A549 (cell line): ENCODE data around the gene SLC25A13. TPM values are rescaled to one million over a fixed set of nuclear protein-coding genes. Genes with fewer than 3 reads are reported as not detected.

Experiments used
- ATAC-seq, 2 experiments: fragments of 200-7000 bp in 1 of 2; fragments of >200 bp in 1 of 2; cut with Nextera tagmentation in 1 of 2; cut with Tn5 transposase in 1 of 2; 3 replicates each; pipeline versions ENCODE4 v1.8.0 to v1.9.1; 2018 to 2020; ENCODE audit warnings: mild to moderate bottlenecking in 1 of 2, moderate library complexity in 1 of 2
- CTCF ChIA-PET: fragments of 300-600 bp; sonication (Branson Sonifier 250); formaldehyde crosslinking; extraction: SDS; loops from one replicate; lab custom pipeline; 2021; ENCODE audit warnings: antibody characterized with exemption, inconsistent platforms; lab: Yijun Ruan, JAX
- POLR2A ChIA-PET: fragments of 350-600 bp; formaldehyde crosslinking; extraction: SDS; loops from one replicate; lab custom pipeline; 2021; ENCODE audit warnings: antibody characterized with exemption, inconsistent platforms; lab: Yijun Ruan, JAX
- DNase-seq, 2 experiments: peaks; one replicate each; pipeline versions ENCODE4 v3.0.0 to v3.0.0-alpha.2; 2011 to 2016; ENCODE audit warnings: low read depth in 1 of 2, low spot score in 1 of 2
- FAIRE-seq: peaks from 2 replicates; lab custom pipeline; 2011; peaks lifted over from hg19 to GRCh38; lab: Jason Lieb, UNC
- H3K27ac ChIP-seq, 2 experiments: fragments of >200 bp; sonication (Bioruptor Twin); formaldehyde crosslinking; 3 replicates each; pipeline ENCODE4 v1.5.1; 2016 to 2017
- H3K4me1 ChIP-seq: fragments of >200 bp; sonication (Bioruptor Twin); formaldehyde crosslinking; 3 replicates; pipeline ENCODE4 v1.6.1; 2016
- H3K4me2 ChIP-seq: fragments of >200 bp; sonication (Bioruptor Twin); formaldehyde crosslinking; 3 replicates; pipeline ENCODE4 v1.6.1; 2016
- H3K4me3 ChIP-seq: fragments of >200 bp; sonication (Bioruptor Twin); formaldehyde crosslinking; 3 replicates; pipeline ENCODE4 v1.5.1; 2016
- H3K9me3 ChIP-seq: fragments of >200 bp; sonication (Bioruptor Twin); formaldehyde crosslinking; 3 replicates; pipeline ENCODE4 v1.6.1; 2016
- CBX2 ChIP-seq: fragments of 200-600 bp; sonication (generic); IDR thresholded peaks from 2 replicates; pipeline ENCODE4 v1.6.1; 2016; ENCODE audit warnings: low read depth, mild to moderate bottlenecking, borderline replicate concordance
- CBX8 ChIP-seq: fragments of 200-600 bp; sonication (generic); IDR thresholded peaks from 2 replicates; pipeline ENCODE4 v1.6.1; 2016
- CHD2 ChIP-seq: fragments of 150-350 bp; IDR thresholded peaks from 2 replicates; pipeline ENCODE4 v1.6.1; 2014; ENCODE audit warnings: low read length; ENCODE audit not compliant: partially characterized antibody
- CTCF ChIP-seq: fragments of >200 bp; sonication (Bioruptor Twin); formaldehyde crosslinking; IDR thresholded peaks from 3 replicates; pipeline ENCODE4 v1.5.1; 2016
- EHMT2 ChIP-seq: fragments of 200-600 bp; sonication (generic); IDR thresholded peaks from 2 replicates; pipeline ENCODE4 v1.6.1; 2016; ENCODE audit warnings: antibody characterized with exemption, low read depth, mild to moderate bottlenecking, moderate library complexity
- ELK1 ChIP-seq: fragments of 150-350 bp; IDR thresholded peaks from 2 replicates; pipeline ENCODE4 v1.6.1; 2014; ENCODE audit warnings: low read depth, mild to moderate bottlenecking, low read length
- ESRRA ChIP-seq: fragments of 150-350 bp; IDR thresholded peaks from 2 replicates; pipeline ENCODE4 v1.6.1; 2014; ENCODE audit warnings: mild to moderate bottlenecking, low read length, borderline replicate concordance
- FOSB ChIP-seq: fragments of 250-450 bp; sonication (Bioruptor Pico); IDR thresholded peaks from 2 replicates; pipeline ENCODE4 v1.5.0; 2020; ENCODE audit warnings: mild to moderate bottlenecking, moderate library complexity
- GATA3 ChIP-seq: IDR thresholded peaks from 2 replicates; pipeline ENCODE4 v1.6.1; 2012; ENCODE audit warnings: borderline replicate concordance
- HEYL ChIP-seq: fragments of 250-450 bp; sonication (Bioruptor Pico); IDR thresholded peaks from 2 replicates; pipeline ENCODE4 v1.8.0; 2021; ENCODE audit warnings: mild to moderate bottlenecking, moderate library complexity
- HMGXB4 ChIP-seq: fragments of 250-450 bp; sonication (Bioruptor Pico); IDR thresholded peaks from 2 replicates; pipeline ENCODE4 v1.5.0; 2021; ENCODE audit warnings: mild to moderate bottlenecking, moderate library complexity, borderline replicate concordance
- HOXB13 ChIP-seq: fragments of 250-450 bp; sonication (Bioruptor Pico); IDR thresholded peaks from 2 replicates; pipeline ENCODE4 v1.5.0; 2020; ENCODE audit warnings: low read depth, mild to moderate bottlenecking, moderate library complexity
- HOXB5 ChIP-seq: fragments of 250-450 bp; sonication (Bioruptor Pico); IDR thresholded peaks from 2 replicates; pipeline ENCODE4 v1.5.0; 2020; ENCODE audit warnings: mild to moderate bottlenecking, moderate library complexity
- JUN ChIP-seq, 2 experiments: fragments of >200 bp; sonication (Bioruptor Twin); formaldehyde crosslinking; IDR thresholded peaks; 2 replicates in 1 of 2; 3 replicates in 1 of 2; pipeline ENCODE4 v1.6.1; 2016 to 2017
- JUNB ChIP-seq: fragments of >200 bp; sonication (Bioruptor Twin); formaldehyde crosslinking; IDR thresholded peaks from 2 replicates; pipeline ENCODE4 v1.6.1; 2016
- KDM1A ChIP-seq: fragments of 200-600 bp; sonication (generic); IDR thresholded peaks from 2 replicates; pipeline ENCODE4 v1.6.1; 2016; ENCODE audit warnings: low read depth, mild to moderate bottlenecking
- MAZ ChIP-seq: fragments of 150-350 bp; IDR thresholded peaks from 2 replicates; pipeline ENCODE4 v1.6.1; 2014; ENCODE audit warnings: antibody characterized with exemption, low read depth, low read length, borderline replicate concordance
- MYC ChIP-seq: IDR thresholded peaks from 2 replicates; pipeline ENCODE4 v1.6.1; 2012; ENCODE audit warnings: mild to moderate bottlenecking, inconsistent platforms, low read length, improper control_type of control experiment, borderline replicate concordance
- POLR2A ChIP-seq: IDR thresholded peaks from 2 replicates; pipeline ENCODE4 v1.6.1; 2012; ENCODE audit warnings: mild to moderate bottlenecking, low read length
- RARB ChIP-seq: fragments of 250-450 bp; sonication (Bioruptor Pico); IDR thresholded peaks from 2 replicates; pipeline ENCODE4 v1.8.0; 2021; ENCODE audit warnings: mild to moderate bottlenecking, moderate library complexity
- RCOR1 ChIP-seq: fragments of 150-350 bp; IDR thresholded peaks from 2 replicates; pipeline ENCODE4 v1.6.1; 2014; ENCODE audit warnings: antibody characterized with exemption, low read length, low read depth
- REST ChIP-seq: fragments of 200-600 bp; sonication (generic); IDR thresholded peaks from 2 replicates; pipeline ENCODE4 v1.6.1; 2016; ENCODE audit warnings: antibody characterized with exemption, mild to moderate bottlenecking, moderate library complexity
- RFX5 ChIP-seq: fragments of 450-650 bp; IDR thresholded peaks from 2 replicates; pipeline ENCODE4 v1.7.1; 2014; ENCODE audit warnings: antibody characterized with exemption, mild to moderate bottlenecking, moderate library complexity
- RNF2 ChIP-seq: fragments of 200-600 bp; sonication (generic); IDR thresholded peaks from 2 replicates; pipeline ENCODE4 v1.6.1; 2016; ENCODE audit warnings: low read depth, mild to moderate bottlenecking, antibody characterized with exemption, moderate library complexity, borderline replicate concordance
- SREBF2 ChIP-seq: fragments of 450-650 bp; IDR thresholded peaks from 2 replicates; pipeline ENCODE4 v1.6.1; 2014; ENCODE audit warnings: mild to moderate bottlenecking, moderate library complexity
- TP53 ChIP-seq: fragments of 250-450 bp; sonication (Bioruptor Pico); IDR thresholded peaks from 2 replicates; pipeline ENCODE4 v1.5.0; 2021; ENCODE audit warnings: mild to moderate bottlenecking, moderate library complexity
- USF2 ChIP-seq: fragments of 450-650 bp; IDR thresholded peaks from 2 replicates; pipeline ENCODE4 v1.6.1; 2014; ENCODE audit warnings: antibody characterized with exemption
- WGBS: methylation state at CpG from one replicate; pipeline ENCODE4 v1.1.6; 2017; ENCODE audit errors: missing lambda C conversion rate; 5-methylcytosine and 5-hydroxymethylcytosine counted together
- polyA plus RNA-seq, 4 experiments: library from polyadenylated mRNA; depleted of rRNA in 3 of 4; stranded (reverse); fragments of >200 nt; fragmentation: RNase III in 1 of 4; extraction: RNeasy Plus Mini Kit Qiagen cat#74134 plus additional on column Dnase treatment in 1 of 4; gene quantifications; 2 replicates in 3 of 4; 3 replicates in 1 of 4; pipeline ENCODE4 v1.2.3, GENCODE V29; 2011 to 2017

SLC25A13 gene
- polyA plus RNA-seq, 2 of the 4 experiments (the other 2 are of a cell fraction), result 32.7 to 51.0 TPM

- peaks cover 7% of the 10 kb centered on the region for H3K4me1 ChIP-seq
- FAIRE-seq, result no peak
- ChIA-PET POLR2A (no interaction called here), CTCF (no interaction called here)
- TF ChIP-seq EHMT2 (no peak), HOXB5 (CRISPR knock-in tag) (no peak), ELK1 (no peak), POLR2A (no peak), JUNB (no peak), CTCF (no peak), REST (no peak), HMGXB4 (CRISPR knock-in tag) (no peak), TP53 (no peak), RCOR1 (no peak), CBX2 (no peak), CBX8 (no peak)
- no peak overlapping the region for H3K4me2 ChIP-seq
- no peak overlapping the region for H3K27ac ChIP-seq
- no peak overlapping the region for H3K4me3 ChIP-seq
- no peak for DNase-seq
- H3K9me3 ChIP-seq, result no peaks in the 10 kb centered on the region
- WGBS, result 95% methylated on average over 8 of the region's 8 CpGs
- no peak for ATAC-seq
Observed at GRCh38 chr7:96316949-96317348, 4.9 kb downstream of the SLC25A13 start.

GRCh38 chr7:96315125-96315512, 6.8 kb downstream of the SLC25A13 start:
- H3K4me3 ChIP-seq, result no peak overlapping the region
- ChIA-PET CTCF (interaction anchor here (1.5 kb wide), 1 partner anchor 18 kb away, joined by 3 read pairs; no protein-coding TSS in a partner anchor), POLR2A (no interaction called here)
- FAIRE-seq (no peak), ATAC-seq (no peak), DNase-seq (no peak)
- TF ChIP-seq RCOR1 (no peak), KDM1A (no peak), SREBF2 (no peak), HOXB13 (CRISPR knock-in tag) (no peak), RARB (CRISPR knock-in tag) (no peak), JUN (IDR thresholded peaks at IDR 0.05) (no peak), RNF2 (no peak), MYC (no peak), MAZ (no peak), HEYL (CRISPR knock-in tag) (no peak), RFX5 (no peak), GATA3 (no peak), ESRRA (no peak), USF2 (no peak), FOSB (CRISPR knock-in tag) (no peak), CHD2 (no peak)
- no peaks in the 10 kb centered on the region for H3K9me3 ChIP-seq
- H3K4me1 ChIP-seq, result no peaks in the 10 kb centered on the region
- no peak overlapping the region for H3K4me2 ChIP-seq
- no peak overlapping the region for H3K27ac ChIP-seq
